ENCODE data around the gene HEXB. TPM values are rescaled to one million over a fixed set of nuclear protein-coding genes. Genes with fewer than 3 reads are reported as not detected.

The HEXB gene
- total RNA-seq, 1 experiment from 2014 or later: 84.6 TPM

DNA sequence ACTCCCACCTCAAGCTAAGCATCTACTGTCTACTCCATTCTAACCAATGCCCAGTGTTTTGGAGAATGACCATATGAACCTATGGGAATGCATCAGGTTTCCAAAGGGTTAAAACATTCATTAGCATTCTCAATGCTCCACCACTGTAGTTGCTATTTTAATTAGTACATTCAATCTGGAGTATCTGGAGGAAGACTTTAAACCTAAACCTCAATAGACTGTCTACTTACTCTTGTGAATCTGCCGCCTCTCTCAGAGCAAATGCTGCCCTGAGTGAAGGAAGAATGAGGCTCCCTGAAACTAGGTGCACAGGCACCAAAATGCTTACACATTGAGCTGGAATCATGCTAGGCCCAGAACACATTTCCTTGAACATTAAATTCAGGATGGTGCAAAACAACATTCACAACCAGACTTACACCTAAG is 46.5 kb upstream of the HEXB start:
- peak overlapping the region; percentile 98 for H3K27ac ChIP-seq
- no peaks in the 10 kb centered on the region for H3K9me3 ChIP-seq (ENCODE audit: insufficient read depth, low read depth)
- peak overlapping the region; percentile 84 for H3K4me3 ChIP-seq
- H3K36me3 ChIP-seq (ENCODE audit: low read depth): peaks cover 52% of the 10 kb centered on the region
- CTCF ChIA-PET: interaction anchor here (0.5 to 0.6 kb wide), 2 partner anchors 700 to 816 kb away, joined by 3 to 4 read pairs; no protein-coding TSS in a partner anchor
- no peak for DNase-seq
- peaks cover 68% of the 10 kb centered on the region for H3K79me2 ChIP-seq (ENCODE audit: low read depth)
- no peak overlapping the region for H2AFZ ChIP-seq
- intact Hi-C loops (cut with micrococcal nuclease; ENCODE audit: unreplicated experiment): loop anchor here (1.0 to 2.0 kb wide), 3 partner anchors 62 to 120 kb away; no protein-coding TSS in a partner anchor
- POLR2A ChIA-PET (ENCODE audit: unreplicated experiment): interaction anchor here (0.6 to 0.7 kb wide), 4 partner anchors 119 to 866 kb away, joined by 3 read pairs; no protein-coding TSS in a partner anchor
- H3F3A ChIP-seq (ENCODE audit: insufficient read depth, low read depth): peaks cover 82% of the 10 kb centered on the region
- H3K4me1 ChIP-seq (replicated peaks; ENCODE audit: insufficient read depth): peaks cover 65% of the 10 kb centered on the region
- BruUV-seq (replicated peaks): no TSS peak
- no peaks in the 10 kb centered on the region for H3K27me3 ChIP-seq (ENCODE audit: insufficient read depth, low read depth)
- H3K9me2 ChIP-seq (ENCODE audit: insufficient read depth): no peaks in the 10 kb centered on the region
- peaks cover 60% of the 10 kb centered on the region for H4K20me1 ChIP-seq (ENCODE audit: insufficient read depth)
- peak overlapping the region; percentile 98 for H3K4me2 ChIP-seq
- TF ChIP-seq, protein P1, sequence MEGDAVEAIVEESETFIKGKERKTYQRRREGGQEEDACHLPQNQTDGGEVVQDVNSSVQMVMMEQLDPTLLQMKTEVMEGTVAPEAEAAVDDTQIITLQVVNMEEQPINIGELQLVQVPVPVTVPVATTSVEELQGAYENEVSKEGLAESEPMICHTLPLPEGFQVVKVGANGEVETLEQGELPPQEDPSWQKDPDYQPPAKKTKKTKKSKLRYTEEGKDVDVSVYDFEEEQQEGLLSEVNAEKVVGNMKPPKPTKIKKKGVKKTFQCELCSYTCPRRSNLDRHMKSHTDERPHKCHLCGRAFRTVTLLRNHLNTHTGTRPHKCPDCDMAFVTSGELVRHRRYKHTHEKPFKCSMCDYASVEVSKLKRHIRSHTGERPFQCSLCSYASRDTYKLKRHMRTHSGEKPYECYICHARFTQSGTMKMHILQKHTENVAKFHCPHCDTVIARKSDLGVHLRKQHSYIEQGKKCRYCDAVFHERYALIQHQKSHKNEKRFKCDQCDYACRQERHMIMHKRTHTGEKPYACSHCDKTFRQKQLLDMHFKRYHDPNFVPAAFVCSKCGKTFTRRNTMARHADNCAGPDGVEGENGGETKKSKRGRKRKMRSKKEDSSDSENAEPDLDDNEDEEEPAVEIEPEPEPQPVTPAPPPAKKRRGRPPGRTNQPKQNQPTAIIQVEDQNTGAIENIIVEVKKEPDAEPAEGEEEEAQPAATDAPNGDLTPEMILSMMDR (conservative IDR thresholded peaks at IDR 0.05): no peak
- TF ChIP-seq EZH2 (IDR thresholded peaks at IDR 0.05; ENCODE audit: low read depth): no peak

DNA sequence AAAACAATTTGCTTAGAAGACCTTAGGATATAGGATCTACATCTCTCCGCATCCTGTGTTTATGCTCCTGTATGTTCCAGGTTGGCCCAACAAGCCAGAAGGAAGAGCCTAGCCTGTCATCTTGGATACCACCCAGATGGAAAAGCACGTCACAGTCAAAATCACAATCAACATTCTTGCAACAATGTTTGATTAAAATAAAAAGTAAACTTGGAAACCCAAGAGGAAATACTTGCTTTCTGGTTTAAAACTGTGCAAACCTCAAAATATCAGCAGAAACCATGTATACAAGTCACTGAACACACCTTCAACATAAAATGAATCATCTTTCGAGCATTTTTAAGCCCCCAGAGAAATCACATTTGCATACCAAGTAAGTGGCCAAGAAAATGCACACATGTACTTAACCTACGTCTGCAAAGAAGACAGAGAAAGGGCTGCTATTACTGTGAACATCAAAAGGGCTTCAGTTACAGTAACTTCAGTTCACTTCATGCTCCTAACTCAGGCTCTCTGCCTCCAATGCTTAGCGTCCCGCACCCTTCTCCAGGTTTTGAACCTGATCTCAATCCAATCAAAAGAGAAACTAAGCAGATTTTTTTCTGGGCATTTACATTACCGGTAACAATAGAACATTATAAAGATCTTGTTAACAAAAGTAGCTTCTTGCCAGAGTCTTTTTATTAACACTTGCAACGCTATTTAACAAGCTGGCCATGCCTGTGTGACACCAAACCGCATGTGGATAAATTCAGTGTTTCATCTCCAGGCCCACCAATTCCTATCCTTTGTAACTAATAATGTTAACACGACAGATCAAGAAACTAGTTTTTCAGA is 45.8 kb upstream of the HEXB start:
- POLR2A ChIA-PET (ENCODE audit: unreplicated experiment): interaction anchor here (0.6 to 1.0 kb wide), 3 partner anchors 120 to 531 kb away, joined by 3 read pairs; no protein-coding TSS in a partner anchor
- H2AFZ ChIP-seq: no peak overlapping the region
- no TSS peak for BruUV-seq (replicated peaks)

More for the DNA sequence above, 45.8 kb upstream of the HEXB start:
- no peak for DNase-seq
- peaks cover 82% of the 10 kb centered on the region for H3F3A ChIP-seq (ENCODE audit: insufficient read depth, low read depth)
- no peaks in the 10 kb centered on the region for H3K27me3 ChIP-seq (ENCODE audit: insufficient read depth, low read depth)
- intact Hi-C loops (cut with micrococcal nuclease; ENCODE audit: unreplicated experiment): loop anchor here (1.0 to 2.0 kb wide), 3 partner anchors 62 to 120 kb away; no protein-coding TSS in a partner anchor
- CTCF ChIA-PET: interaction anchor here (0.5 kb wide), 1 partner anchor 701 kb away, joined by 4 read pairs; no protein-coding TSS in a partner anchor
- H3K4me1 ChIP-seq (replicated peaks; ENCODE audit: insufficient read depth): peaks cover 65% of the 10 kb centered on the region
- H3K9me2 ChIP-seq (ENCODE audit: insufficient read depth): no peaks in the 10 kb centered on the region
- H3K4me2 ChIP-seq: peak overlapping the region; percentile 98
- H4K20me1 ChIP-seq (ENCODE audit: insufficient read depth): peaks cover 56% of the 10 kb centered on the region
- peak overlapping the region; percentile 84 for H3K4me3 ChIP-seq
- no peaks in the 10 kb centered on the region for H3K9me3 ChIP-seq (ENCODE audit: insufficient read depth, low read depth)
- H3K36me3 ChIP-seq (ENCODE audit: low read depth): peaks cover 47% of the 10 kb centered on the region
- peaks cover 62% of the 10 kb centered on the region for H3K79me2 ChIP-seq (ENCODE audit: low read depth)
- peak overlapping the region; percentile 98 for H3K27ac ChIP-seq
- TF ChIP-seq, protein P1 (conservative IDR thresholded peaks at IDR 0.05): no peak
- no peak for TF ChIP-seq EZH2 (IDR thresholded peaks at IDR 0.05; ENCODE audit: low read depth)
